Loucy (cell line): Measurements from ENCODE around the gene ZNF333.

Experiments
- CTCF ChIP-seq: fragments of 200-600 bp; sonication (generic); conservative IDR thresholded peaks from 2 replicates; pipeline ENCODE4 v1.5.1; 2014; ENCODE audit warnings: mild to moderate bottlenecking, antibody characterized with exemption, low read length
- EZH2phosphoT487 ChIP-seq: fragments of 200-600 bp; IDR thresholded peaks from 2 replicates; pipeline ENCODE4 v1.6.1; 2018; ENCODE audit warnings: antibody characterized with exemption, mild to moderate bottlenecking, moderate library complexity, borderline replicate concordance

- no peak for TF ChIP-seq CTCF
- TF ChIP-seq EZH2phosphoT487, result no peak
Observed at GRCh38 chr19:14689598-14690503, at the start of gene ZNF333.
